Peyer's patch (tissue), 4 donors: Measurements from ENCODE around the gene HEMK1.

Source experiments
- CTCF ChIP-seq, 6 experiments: fragments of 450-650 bp in 4 of 6; fragments of 200-600 bp in 2 of 6; sonication (generic) in 1 of 6; IDR thresholded peaks; one replicate each; pipeline ENCODE4 v1.5.1; 2017 to 2019; ENCODE audit warnings: antibody characterized with exemption in 6 of 6, mild to moderate bottlenecking in 3 of 6, moderate library complexity in 1 of 6
- POLR2A ChIP-seq, 2 donors: fragments of 450-650 bp; IDR thresholded peaks; one replicate each; pipeline ENCODE4 v1.5.1; 2017; ENCODE audit warnings: antibody characterized with exemption in 2 of 2, mild to moderate bottlenecking in 2 of 2, moderate library complexity in 2 of 2

GRCh38 chr3:50609763-50610085, 40.4 kb downstream of the HEMK1 start:
- TF ChIP-seq CTCF (IDR thresholded peaks at IDR 0.05) (no peak), POLR2A (IDR thresholded peaks at IDR 0.05) (no peak)
